DMS79 treated with DMSO at 0.1 percent for 48 hours (cell line): Measurements from ENCODE around the gene NALCN.

Experiments used
- DNase-seq: peaks from one replicate; lab custom pipeline; 2025; lab: John Stamatoyannopoulos, UW

The NALCN gene

GRCh38 chr13:101025925-101026324, 390.4 kb downstream of the NALCN start:
- no peak for DNase-seq

- no peak for DNase-seq
Measured at GRCh38 chr13:101025519-101025918, 390.8 kb downstream of the NALCN start.

GRCh38 chr13:101019126-101019525, 397.2 kb downstream of the NALCN start:
- no peak for DNase-seq

GRCh38 chr13:101018720-101019119, 397.6 kb downstream of the NALCN start:
- DNase-seq = no peak

- DNase-seq = no peak
Measured at GRCh38 chr13:101017123-101017872, 399.0 kb downstream of the NALCN start.

DNA sequence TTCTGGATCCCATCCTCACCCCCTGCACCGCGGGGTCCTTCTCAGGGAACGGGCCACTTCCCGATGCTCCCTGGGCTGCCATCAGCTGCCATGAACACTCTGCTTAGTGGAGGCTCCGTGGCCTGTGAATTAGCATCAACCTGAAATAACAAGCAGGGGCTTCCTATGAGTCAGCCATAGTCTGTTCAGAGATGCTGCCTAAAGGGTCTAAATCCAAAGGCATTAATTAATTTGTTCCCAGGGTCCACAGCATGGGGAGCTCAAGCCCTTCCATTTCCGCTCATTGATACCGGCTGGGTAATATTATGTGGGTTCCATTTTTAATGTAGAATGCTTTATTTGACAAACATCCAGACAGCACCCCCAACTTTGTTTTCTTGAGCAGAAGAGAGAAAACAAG, 399.8 kb downstream of the NALCN start:
- no peak for DNase-seq

GRCh38 chr13:101013245-101013644, 403.1 kb downstream of the NALCN start:
- DNase-seq = no peak

GRCh38 chr13:101010100-101010499, 406.2 kb downstream of the NALCN start:
- DNase-seq = no peak

DNA sequence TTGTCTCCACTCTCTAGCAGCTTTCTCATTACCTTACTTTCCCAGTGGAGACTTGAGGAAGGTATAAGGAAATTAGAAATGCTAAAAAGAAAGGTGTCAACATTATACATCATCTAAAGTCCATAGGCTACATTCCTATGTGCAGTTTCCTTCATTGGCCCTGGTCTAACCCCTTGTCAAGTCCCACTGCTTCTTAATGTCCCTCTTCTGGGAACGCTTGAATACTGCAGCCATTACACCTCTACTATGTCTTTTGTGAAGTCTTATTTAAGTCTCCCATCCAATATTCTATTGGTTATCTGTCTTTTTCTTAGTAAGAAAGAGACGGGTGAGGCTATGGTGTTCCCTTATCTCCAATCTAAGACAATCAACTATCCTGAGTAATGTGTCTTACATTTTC, 409.1 kb downstream of the NALCN start:
- DNase-seq = no peak
